GM19468 (cell line): ENCODE results near the gene SLC13A2.

Source experiments
- ATAC-seq: cut with Tn5 transposase; IDR thresholded peaks from one replicate; pipeline ENCODE4 v1.9.1; 2021; ENCODE audit warnings: mild to moderate bottlenecking, moderate library complexity, moderate number of reproducible peaks; ENCODE audit not compliant: unreplicated experiment; ENCODE audit errors: extremely low read depth

The SLC13A2 gene

GRCh38 chr17:28491286-28491685 is 17.8 kb downstream of the SLC13A2 start:
- no peak for ATAC-seq

GRCh38 chr17:28491860-28492259 is 18.4 kb downstream of the SLC13A2 start:
- ATAC-seq, result no peak

GRCh38 chr17:28492352-28493310 is 19.2 kb downstream of the SLC13A2 start:
- no peak for ATAC-seq

- ATAC-seq, result no peak
Observed at GRCh38 chr17:28493460-28493859, 20.0 kb downstream of the SLC13A2 start.

- ATAC-seq, result no peak
Observed at GRCh38 chr17:28494445-28495188, 21.2 kb downstream of the SLC13A2 start.

- no peak for ATAC-seq
Observed at GRCh38 chr17:28495635-28496034, 22.2 kb downstream of the SLC13A2 start.

- ATAC-seq, result no peak
Observed at GRCh38 chr17:28497931-28498330, 24.5 kb downstream of the SLC13A2 start.

- ATAC-seq, result no peak
Observed at GRCh38 chr17:28498652-28499363, 25.4 kb downstream of the SLC13A2 start.

GRCh38 chr17:28499364-28499664 is 25.9 kb downstream of the SLC13A2 start:
- ATAC-seq, result no peak

GRCh38 chr17:28499684-28500357 is 26.4 kb downstream of the SLC13A2 start:
- ATAC-seq, result no peak

- no peak for ATAC-seq
Observed at GRCh38 chr17:28500712-28501379, 27.4 kb downstream of the SLC13A2 start.

GRCh38 chr17:28501421-28502284 is 28.2 kb downstream of the SLC13A2 start:
- ATAC-seq, result no peak

GRCh38 chr17:28503420-28503819 is 30.0 kb downstream of the SLC13A2 start:
- ATAC-seq, result no peak

GRCh38 chr17:28505986-28506665 is 32.7 kb downstream of the SLC13A2 start, which contains the start of gene FOXN1:
Gene FOXN1, plus strand, starts transcription at chr17:28506348. Its CDS starts 17,622 bp downstream, at chr17:28523970.
- no peak for ATAC-seq

GRCh38 chr17:28506763-28507487 is 33.5 kb downstream of the SLC13A2 start:
- ATAC-seq, result no peak

GRCh38 chr17:28507567-28508203 is 34.2 kb downstream of the SLC13A2 start:
- no peak for ATAC-seq

- ATAC-seq, result no peak
Observed at GRCh38 chr17:28508211-28508724, 34.8 kb downstream of the SLC13A2 start.
